ENCODE results near the gene UBE2L3.
"Not testable (repeated sequence)": the region's sequence is repeated elsewhere in the genome, so short reads cannot be mapped to it uniquely, and the experiment has no call there.

UBE2L3 gene

DNA sequence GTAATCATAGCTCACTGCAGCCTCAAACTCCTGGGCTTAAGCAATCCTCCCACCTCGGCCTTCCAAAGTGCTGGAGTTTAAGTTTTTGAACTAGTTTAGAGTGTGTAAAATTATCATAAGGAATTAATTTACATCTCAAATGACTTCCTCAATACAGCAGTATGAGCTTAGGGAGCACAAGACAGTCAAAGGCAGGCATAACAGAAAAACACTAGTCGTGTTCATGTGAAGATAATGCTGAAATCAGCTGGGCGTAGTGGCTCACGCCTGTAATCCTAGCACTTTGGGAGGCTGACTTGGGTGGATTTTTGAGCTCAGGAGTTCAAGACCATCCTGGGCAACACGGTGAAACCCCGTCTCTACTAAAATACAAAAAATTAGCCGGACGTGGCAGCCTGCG is 36.5 kb downstream of the UBE2L3 start:
- no peak for DNase-seq

DNA sequence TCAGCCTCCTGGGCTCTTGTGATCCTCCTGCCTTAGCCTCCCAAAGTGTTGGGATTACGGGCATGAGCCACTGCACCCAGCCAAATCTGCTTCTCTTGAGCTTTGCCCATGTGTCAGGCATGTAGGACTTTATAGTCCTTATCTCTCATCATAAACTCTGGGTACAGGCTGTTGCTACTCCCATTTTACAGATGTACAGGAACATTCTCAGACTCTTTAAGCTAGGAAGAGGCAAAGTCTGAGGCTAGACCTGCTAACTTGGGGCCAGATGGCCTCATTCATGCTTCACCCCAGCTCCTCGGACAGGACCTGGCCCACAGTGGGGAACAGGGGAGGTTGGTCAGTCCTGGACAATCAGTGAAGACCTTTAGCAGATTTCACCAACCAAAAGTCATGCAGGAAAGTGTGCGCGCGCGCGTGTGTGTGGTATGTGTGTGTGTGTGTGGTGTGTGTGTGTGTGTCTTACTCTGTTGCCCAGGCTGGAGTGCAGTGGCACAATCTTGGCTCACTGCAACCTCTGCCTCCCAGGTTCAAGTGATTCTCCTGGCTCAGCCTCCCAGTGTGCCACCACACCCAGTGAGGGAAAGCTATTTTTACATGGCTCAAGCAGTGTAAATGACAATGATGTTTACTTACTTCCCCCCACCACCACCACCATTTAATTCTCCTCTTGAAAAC is 38.5 kb downstream of the UBE2L3 start:
- DNase-seq: no peak

DNA sequence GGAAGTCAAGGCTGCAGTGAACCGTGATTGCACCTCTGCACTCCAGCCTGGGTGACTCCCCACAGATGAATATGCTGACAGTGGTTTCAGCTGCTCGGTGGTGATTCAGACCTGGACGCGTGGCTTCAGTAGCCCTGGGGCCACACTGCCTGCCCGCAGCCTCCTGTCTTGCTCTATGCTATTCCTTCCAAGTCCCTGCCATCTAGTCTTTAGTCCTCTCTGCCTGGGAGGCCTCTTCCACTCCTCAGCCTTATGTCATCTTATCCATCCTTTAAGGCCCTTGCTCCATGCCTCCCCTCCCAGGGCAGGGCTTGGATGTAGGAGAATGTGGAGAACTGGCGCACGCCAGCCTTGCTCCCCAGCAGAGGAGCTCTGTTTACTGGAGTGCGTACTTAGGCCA is 39.3 kb downstream of the UBE2L3 start:
- DNase-seq: no peak

DNA sequence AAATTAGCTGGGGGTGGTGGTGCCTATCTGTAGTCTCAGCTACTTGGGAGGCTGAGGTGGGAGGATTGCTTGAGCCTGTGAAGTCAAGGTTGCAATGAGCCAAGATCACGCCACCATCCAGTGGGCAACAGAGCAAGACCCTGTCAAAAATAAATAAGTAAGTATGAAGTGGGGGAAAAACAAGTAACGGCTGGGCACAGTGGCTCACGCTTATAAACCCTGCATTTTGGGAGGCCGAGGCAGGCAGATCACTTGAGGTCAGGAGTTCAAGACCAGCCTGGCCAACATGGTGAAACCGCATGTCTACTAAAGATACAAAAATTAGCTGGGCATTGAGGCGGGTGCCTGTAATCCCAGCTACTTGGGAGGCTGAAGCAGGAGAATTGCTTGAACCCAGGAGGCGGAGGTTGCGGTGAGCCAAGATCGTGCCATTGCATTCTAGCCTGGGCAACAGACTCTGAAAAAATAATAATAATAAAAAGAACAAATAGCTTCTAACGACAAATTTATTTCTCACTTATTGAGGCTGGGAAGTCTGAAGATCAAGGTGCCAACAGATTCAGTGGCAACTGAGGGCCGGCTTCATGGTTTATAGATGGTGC is 42.1 kb downstream of the UBE2L3 start:
- not testable (repeated sequence) for DNase-seq

DNA sequence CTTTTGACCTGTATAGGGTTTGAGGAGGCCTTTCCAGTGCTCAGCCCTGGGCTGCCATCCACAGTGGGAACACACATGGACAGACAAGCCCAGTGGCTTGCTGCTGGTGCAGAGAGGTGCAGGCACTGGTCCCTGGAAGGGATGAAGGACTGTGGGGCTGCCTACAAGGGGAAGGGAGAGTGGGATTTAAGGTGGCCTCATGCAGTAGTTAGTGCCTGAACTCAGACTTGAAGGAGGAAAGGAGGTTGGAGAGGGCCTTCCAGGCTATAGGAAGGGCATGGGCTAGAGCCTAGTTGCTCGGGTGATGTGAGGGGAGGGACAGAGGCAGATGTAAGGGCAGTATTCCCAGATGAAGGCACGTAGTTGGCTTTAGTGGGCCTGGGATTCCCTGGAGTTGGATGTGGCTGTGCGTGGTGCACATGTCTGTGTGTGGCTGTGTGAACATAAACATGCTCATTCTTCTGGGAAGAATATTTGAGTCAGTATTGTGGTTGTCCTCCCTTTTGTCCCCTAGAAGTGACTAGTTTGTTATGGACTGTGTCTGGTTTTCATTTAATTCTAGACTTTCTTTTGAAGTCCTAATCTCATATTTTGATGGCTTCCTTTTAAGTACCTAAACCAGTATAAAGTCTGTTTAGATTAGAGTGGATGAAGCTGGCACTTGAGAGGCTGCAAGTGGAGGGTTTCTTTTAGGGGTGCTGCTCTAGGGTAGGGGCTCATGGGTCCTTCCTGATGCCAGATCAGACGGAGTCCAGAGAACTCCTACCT is 43.9 kb downstream of the UBE2L3 start:
- DNase-seq: no peak

DNA sequence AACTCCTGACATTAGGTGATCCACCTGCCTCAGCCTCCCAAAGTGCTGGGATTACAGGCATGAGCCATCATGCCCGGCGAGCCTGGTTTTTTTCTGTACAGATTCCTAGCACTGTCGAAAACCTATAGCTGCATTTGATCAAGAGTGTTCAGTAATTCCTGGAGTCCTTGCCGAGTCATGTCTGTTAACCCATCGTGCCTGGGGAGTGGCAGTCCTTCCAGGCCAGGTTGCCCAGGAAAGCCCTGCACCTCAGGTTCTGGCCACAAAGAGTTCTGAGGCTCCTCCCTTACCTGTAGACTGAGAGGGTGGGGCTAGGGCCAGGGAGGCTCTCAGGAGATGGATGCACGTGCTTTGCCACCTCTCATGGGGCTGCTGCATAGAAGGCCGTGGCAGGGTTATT is 45.3 kb downstream of the UBE2L3 start:
- no peak for DNase-seq

DNA sequence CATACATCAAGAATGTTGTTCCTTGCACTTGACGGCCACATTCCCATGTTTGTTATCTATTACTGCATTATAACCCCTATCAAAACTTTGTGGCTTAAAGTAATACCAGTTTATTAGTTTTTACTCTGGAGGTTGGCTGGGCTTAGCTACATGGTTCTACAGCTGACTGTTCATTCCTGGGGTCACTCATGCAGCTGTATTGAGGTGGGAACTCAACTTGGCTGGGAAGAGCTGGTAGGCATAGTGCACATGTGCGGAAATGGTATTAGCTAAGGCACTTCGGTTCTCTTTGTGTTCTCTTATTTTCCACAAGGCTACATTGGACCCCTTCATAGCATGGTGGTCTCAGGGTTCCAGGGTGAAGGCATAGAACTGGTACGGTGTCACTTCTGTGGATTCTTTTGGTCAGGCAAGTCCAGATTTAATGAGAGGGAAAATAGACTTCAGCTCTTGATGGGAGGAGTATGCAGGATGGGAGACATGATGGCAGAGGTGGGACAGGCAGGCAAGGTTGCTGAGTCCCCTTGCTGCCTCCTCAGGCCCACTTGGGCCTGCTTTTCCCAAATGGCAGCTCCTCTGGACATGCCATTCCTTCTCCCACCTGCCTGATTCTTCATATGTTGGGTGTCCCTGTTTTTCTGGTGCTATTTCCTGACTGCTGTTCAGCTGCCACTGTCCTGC is 46.2 kb downstream of the UBE2L3 start:
- no peak for DNase-seq

DNA sequence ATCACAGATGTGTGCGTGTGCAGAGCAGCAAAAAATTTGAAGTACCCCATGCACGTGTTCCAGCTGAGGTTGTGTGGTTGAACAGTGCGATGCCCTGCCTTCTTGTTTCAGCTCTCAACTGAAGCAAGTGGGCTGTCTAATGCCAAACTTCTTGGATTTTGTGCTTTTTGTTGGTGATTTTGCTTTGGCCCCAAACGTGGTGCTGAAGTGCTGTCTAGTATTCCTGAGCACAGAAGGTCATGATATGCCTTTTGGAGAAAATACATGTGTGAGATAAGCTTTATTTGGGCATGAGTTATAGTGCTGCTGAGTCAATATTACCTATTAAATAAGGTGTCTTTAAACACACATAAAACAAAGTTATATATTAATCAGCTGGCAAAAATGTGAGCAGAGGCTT is 48.2 kb downstream of the UBE2L3 start:
- no peak for DNase-seq

DNA sequence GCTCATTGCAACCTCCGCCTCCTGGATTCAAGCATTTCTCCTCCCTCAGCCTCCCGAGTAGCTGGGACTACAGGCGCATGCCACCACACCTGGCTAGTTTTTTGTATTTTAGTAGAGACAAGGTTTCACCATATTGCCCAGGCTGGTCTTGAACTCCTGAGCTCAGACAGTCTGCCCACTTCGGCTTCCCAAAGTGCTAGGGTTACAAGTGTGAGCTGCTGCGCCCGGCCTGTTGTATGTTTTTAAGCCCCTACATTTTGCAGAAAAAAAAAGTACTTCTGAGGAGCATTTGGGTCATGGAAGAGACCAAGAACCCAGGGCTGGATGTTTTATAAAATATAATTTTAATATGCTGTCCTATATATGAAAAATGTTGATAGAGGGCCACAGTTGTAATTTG is 49.8 kb downstream of the UBE2L3 start:
- not testable (repeated sequence) for DNase-seq

DNA sequence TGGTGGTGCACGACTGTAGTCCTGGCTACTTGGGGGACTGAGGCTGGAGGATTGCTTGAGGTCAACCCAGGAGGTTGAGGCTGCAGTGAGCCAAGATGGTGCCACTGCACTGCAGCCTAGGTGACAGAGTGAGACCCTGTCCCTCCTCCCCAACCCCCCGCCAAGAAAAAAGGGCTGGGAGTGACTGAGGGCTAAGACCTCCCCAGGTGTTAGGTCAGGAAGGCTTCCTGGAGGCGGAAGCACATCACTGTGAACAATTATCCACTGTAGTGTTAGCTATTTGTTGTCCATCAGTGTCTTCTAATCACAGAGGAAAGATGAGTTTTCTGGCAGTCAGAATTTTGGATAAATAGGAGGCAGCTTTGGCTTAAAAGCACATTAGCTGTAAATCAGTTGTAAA is 53.5 kb downstream of the UBE2L3 start:
- DNase-seq: no peak

DNA sequence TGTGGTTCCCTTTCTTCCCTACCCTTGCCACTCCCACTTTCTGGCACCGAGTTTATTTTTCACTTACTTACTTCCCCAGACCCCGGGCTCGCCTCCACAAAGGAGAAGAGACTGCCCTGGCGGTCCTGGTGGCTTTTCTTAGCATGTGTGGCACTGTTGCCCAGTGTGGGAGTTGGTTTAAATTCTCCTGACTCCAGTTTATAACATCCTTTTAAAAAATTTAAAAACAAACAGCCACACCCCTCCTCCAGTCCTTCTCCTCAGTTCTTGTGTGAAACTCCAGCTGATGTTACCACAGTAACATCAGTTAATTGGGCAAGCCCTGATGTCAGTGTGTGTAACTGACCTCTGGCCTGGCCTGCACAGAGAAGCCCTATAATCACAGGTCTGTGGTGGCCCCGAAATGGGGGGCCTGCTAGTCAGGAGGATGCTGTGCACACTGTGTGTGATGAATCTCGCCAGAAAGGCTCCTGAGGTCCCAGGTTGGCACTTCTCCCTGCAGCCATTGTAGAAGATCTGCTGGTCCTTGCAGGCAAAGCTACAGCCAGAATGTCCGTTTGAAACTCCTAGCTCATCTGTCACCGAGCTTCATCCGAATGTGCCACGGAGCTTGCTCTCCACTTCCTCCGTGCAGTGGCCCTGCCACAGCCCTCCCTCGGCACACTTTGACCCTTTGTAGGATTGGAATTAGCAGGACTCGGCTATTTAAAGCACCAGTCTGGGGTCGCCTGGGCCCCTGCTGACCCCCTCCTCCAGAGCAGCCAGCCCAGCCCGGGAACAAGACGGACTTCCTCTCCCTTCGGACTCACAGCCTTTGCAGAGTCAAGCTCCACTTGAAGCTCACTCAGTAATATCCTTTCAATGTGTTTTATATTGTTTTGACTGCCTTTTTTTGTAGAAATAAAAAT is 54.8 kb downstream of the UBE2L3 start:
- DNase-seq: no peak

DNA sequence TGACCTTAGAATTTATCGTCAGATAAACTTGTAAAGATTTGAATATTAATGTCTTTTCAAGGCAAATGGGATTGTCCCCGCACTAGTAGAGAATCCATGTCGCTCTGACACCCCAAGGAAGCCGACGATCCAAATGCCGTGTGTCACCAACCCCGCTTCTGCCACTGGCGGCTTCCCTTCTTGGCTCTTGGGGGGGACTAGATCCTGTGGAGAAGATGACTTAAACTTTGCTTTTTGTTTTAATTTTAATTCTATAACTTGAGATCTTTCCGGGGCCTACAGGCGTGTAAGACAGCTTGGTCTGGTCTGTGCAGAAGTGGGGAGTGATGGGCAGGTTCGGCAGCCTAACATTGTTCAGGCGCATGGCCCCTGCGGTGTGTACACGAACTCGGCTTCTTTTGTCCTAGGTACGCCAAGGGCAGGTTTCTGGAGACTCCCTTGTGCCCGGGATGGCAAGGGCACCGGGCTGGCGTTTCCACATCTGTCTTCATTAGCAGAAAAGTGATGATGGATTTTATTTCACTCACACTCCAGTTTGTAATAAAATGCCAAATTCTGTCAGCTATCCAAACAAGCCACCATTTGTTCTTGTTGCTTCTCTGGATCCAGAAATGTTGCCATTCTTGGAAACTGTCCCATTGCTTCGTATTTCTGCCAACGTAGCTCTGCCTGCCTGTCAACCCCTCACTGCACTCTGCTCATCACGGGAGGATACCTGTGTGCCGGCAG is 55.6 kb downstream of the UBE2L3 start:
- no peak for DNase-seq

DNA sequence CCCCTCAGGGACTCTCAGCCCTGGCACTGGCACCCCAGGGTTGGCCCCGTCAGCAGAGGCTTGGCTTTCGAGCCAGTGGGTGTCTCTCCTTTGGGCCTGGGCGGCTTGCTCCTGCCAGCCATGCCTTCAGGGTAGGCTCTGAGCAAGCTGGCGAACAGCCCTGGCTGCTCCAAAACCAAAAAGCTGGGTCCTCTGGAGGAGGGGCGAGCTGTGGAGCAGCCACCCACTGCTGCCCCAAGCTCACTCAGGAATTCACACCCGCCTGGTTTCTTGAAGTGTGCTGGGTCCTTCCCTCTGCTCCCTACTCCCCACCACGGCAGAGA is 56.1 kb downstream of the UBE2L3 start:
- DNase-seq: no peak

DNA sequence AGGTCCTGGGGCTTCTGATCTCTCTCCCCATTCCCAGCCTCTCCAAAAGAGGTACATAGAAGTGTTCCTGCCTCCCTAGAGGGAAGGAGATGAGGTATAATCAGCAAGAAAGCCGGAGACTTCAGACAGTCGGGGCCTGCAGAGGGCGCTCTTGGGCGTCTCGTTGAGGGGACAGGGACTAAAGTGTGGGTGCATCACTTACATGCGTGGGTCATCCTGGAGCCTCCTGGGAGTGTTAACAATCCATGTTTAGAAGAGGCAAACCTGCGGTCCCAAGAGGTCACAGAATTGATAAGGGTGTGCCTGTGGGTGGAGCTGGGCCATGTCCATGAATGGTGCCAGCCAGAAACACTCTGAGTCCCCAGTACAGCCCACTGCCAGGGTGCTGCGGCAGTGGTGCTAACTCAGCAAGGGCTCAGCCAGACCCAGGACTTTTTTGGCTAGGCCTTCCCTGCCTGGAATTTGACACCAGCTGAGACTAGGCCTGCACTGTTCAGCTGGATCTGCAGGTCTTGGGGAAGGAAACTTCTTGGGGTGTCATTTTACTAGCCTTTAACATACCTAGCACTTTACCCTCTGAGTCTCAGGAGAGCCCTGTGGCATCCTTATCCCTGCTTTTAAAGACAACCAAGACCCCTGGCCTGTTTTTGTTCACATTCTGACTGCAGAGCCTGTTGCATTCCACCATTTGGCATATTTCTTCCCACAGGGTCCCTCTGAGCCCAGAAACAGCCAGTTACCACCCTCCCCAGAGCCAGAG is 56.8 kb downstream of the UBE2L3 start:
- DNase-seq: peak in 1 of 2 experiments; percentile 31

DNA sequence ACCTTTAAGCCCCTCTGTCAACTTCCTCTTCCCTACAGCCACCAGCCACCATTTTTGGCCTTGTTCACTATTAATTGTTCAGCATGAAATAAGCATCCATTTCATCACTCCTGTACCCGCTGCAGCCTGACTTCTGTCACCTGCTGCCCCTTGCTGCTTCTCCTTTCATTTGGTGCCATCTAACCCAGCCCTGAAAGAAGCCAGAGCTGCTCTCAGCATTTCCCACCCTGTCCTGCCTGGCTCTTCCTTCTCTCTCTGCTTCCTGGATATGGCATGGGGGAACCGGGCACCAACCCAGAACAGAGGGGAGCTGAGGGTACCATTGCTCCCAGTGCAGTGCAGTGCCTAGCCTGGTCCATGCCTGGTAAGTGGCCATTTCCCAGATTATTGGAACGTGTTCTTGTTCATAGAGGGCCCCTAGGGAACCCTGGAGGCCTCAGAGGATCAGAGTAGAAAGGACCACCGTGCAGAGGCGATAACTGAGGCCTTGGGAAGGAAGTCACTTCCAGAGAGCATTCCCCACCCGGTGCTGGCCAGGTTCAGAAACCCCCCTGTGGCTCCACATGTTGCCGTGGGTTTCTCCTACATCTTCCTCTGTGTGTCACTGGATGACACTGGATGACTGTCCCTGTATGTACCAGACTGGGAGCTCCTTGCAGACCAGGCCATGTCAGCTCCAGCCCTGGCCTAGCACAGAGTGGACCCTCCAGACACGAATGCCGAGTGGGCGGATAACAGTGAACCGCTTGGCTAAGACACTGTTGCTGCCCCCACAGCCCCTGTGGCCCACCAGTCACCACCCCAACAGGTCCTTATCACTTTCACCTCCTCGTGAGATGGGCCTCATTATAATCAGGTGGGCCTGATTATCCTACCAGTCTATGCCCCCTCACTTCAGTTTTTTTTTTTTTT is 57.6 kb downstream of the UBE2L3 start:
- no peak for DNase-seq

DNA sequence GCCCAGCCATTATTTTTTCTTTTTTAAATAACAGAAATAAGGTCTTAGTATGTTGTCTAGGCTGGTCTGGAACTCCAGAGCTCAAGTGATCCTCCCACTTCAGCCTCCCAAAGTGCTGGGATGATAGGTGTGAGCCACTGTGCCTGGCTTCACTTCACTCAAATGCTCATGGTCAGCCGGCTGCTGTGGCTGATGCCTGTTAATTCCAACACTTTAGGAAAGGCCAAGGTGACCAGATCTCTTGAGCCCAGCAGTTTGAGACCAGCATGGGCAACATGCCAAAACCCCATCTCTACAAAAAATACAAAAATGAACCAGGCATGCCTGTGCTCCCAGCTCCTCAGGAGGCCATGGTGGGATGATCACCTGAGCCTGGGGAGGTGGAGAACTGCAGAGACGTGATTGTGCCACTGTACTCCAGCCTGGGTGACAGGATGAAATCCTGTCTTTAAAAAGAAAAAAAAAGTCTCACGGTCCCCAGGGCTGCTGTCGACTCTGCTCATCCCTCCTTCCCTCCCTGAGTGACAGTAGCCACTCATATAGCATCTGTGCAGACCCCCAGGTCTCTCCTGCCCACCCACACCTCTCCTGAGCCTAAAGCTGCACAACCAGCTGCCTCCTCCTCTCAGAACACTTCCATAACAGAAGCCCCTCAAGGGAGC is 58.7 kb downstream of the UBE2L3 start:
- DNase-seq: no peak

DNA sequence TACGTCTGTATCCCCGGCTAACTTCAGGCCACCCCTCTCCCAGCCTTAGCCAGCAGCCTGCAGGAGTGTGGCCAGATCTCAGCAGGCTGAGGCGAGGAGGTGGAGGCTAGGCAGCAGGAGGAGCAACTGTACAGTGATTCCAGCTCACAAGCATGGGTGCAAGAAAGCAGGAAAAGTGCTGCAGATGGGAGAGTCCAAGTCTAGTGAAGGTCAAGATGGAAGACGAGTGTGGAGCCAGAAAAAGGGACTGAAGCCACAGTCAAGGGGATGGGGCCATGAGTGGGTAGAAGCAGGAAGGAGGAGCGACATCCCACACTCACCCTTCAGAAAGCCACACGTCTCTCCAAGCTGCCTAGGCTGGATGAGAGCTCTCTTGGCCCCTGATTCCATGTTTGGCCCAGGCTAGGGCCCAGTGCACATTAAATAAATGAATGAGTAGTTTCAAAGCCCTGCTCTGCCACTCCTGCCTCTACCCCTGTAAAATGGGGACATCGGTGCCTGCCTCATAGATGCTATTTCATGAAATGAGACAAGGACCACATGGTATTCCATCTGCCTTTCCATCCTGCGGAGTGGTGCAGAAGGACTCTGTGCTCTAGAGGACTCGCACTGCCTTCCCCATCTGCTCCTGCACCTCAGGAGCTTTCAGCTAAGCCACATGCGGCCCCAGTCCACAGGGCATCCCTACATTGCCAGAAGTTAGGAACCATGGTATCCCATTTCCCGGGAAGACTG is 59.4 kb downstream of the UBE2L3 start:
- DNase-seq: no peak

DNA sequence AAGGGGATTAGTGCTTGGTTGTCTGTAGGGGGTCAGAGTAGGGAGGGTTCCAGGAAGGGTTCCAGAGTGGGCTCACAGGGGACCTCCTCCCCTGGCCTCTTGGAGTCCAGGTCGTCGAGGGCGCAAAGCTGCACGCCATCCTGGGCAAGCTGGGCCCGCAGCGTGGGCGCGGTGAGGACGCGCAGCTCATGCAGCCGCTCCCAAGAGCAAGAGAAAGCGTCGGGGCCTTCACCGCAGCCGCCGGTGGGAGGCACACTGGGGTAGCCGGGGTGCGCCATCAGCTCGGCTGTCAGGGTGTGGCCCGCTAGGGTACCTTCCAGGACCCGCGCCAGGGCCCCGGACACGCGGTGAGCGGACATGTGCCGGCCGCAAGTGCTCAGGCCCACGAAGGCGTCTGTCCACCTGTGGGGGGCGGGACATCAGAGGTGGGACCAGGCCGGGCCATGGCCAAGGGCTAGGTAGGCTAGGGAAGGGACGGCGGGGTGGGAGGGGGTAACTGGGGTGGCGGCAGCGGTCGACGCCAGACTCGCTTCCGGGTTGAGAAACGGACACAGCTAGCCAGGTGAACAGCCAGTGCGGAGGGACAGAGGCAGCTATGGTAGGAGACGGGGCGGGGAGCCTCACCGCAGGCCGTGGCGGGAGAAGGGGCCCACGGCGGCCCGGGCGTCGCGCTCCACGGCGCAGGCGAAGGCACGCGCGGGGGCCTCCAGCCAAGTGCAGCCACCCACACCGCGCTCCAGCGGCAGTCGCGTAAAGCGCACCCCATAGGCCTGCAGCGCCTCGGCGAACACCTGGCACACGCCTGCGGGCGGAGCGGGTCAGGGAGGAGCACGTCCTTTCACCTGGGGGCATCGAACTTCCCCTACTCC is 61.1 kb downstream of the UBE2L3 start:
- DNase-seq: no peak
